DOHH2 (cell line): ENCODE data around the gene BRDT.

Experiments
- H3F3A ChIP-seq: fragments of 200-600 bp; sonication (generic), shearing (Covaris generic); 2 replicates; pipeline ENCODE4 v1.6.0; 2016; ENCODE audit warnings: antibody characterized with exemption, mild to moderate bottlenecking; ENCODE audit not compliant: control insufficient read depth, insufficient read depth
- H3K27ac ChIP-seq: fragments of 200-600 bp; sonication (generic); 2 replicates; pipeline ENCODE4 v1.5.1; 2014; ENCODE audit warnings: low read depth, mild to moderate bottlenecking, low read length, moderate library complexity
- H3K27me3 ChIP-seq: fragments of 200-600 bp; sonication (generic); 2 replicates; pipeline ENCODE4 v1.6.1; 2014; ENCODE audit warnings: mild to moderate bottlenecking, low read length, mixed read lengths; ENCODE audit not compliant: control insufficient read depth
- H3K36me3 ChIP-seq: fragments of 200-600 bp; sonication (generic); 2 replicates; pipeline ENCODE4 v1.6.1; 2014; ENCODE audit warnings: mild to moderate bottlenecking, low read length, moderate library complexity, mixed read lengths; ENCODE audit not compliant: control insufficient read depth
- H3K4me1 ChIP-seq: fragments of 200-600 bp; sonication (generic); 2 replicates; pipeline ENCODE4 v1.6.1; 2014; ENCODE audit warnings: mild to moderate bottlenecking, low read length, mixed read lengths; ENCODE audit not compliant: control insufficient read depth
- H3K4me2 ChIP-seq: fragments of 200-600 bp; sonication (generic); 2 replicates; pipeline ENCODE4 v1.6.0; 2014; ENCODE audit warnings: mild to moderate bottlenecking, low read length, moderate library complexity
- H3K4me3 ChIP-seq: fragments of 200-600 bp; sonication (generic); 2 replicates; pipeline ENCODE4 v1.5.1; 2014; ENCODE audit warnings: mild to moderate bottlenecking, low read length, mixed read lengths
- H3K79me2 ChIP-seq: fragments of 200-600 bp; sonication (generic); 2 replicates; pipeline ENCODE4 v1.6.1; 2014; ENCODE audit warnings: mild to moderate bottlenecking, low read length, mixed read lengths; ENCODE audit not compliant: control insufficient read depth
- H3K9me2 ChIP-seq: fragments of 200-600 bp; sonication (generic); replicated peaks from 2 replicates; pipeline ENCODE4 v1.6.1; 2014; ENCODE audit warnings: mild to moderate bottlenecking, low read length, mixed read lengths; ENCODE audit not compliant: control insufficient read depth
- H3K9me3 ChIP-seq: fragments of 200-600 bp; sonication (generic); 2 replicates; pipeline ENCODE4 v1.6.1; 2014; ENCODE audit warnings: antibody characterized with exemption, low read length, mixed read lengths; ENCODE audit not compliant: control insufficient read depth, insufficient read depth
- H4K20me1 ChIP-seq: fragments of 200-600 bp; sonication (generic); 2 replicates; pipeline ENCODE4 v1.6.0; 2014; ENCODE audit warnings: low read depth, mild to moderate bottlenecking, antibody characterized with exemption, low read length, moderate library complexity; ENCODE audit not compliant: control insufficient read depth, insufficient read depth
- CTCF ChIP-seq: fragments of 200-600 bp; sonication (generic); IDR thresholded peaks from one replicate; pipeline ENCODE4 v1.5.1; 2014; ENCODE audit warnings: antibody characterized with exemption, mild to moderate bottlenecking, low read depth, low read length; ENCODE audit not compliant: poor library complexity, severe bottlenecking
- EZH2phosphoT487 ChIP-seq: fragments of 200-600 bp; sonication (generic); IDR thresholded peaks from 2 replicates; pipeline ENCODE4 v1.6.1; 2017; ENCODE audit warnings: borderline replicate concordance, mild to moderate bottlenecking, antibody characterized with exemption, low read length, moderate library complexity, mixed read lengths

Gene BRDT

GRCh38 chr1:91952187-91952586 is 3.0 kb downstream of the BRDT start:
- Histone ChIP-seq H3K27ac (no peak overlapping the region), H3K9me2 (no peaks in the 10 kb centered on the region), H3K9me3 (no peaks in the 10 kb centered on the region), H3K4me3 (no peak overlapping the region), H3K4me1 (no peaks in the 10 kb centered on the region), H4K20me1 (no peaks in the 10 kb centered on the region), H3K27me3 (no peaks in the 10 kb centered on the region), H3K79me2 (no peaks in the 10 kb centered on the region), H3K36me3 (no peaks in the 10 kb centered on the region), H3F3A (no peaks in the 10 kb centered on the region), H3K4me2 (no peak overlapping the region)
- TF ChIP-seq CTCF (no peak), EZH2phosphoT487 (no peak)

GRCh38 chr1:91958926-91959325 is 9.7 kb downstream of the BRDT start:
- no peaks in the 10 kb centered on the region for H3K9me2 ChIP-seq
- no peaks in the 10 kb centered on the region for H4K20me1 ChIP-seq
- H3K9me3 ChIP-seq: no peaks in the 10 kb centered on the region
- H3K4me3 ChIP-seq: no peak overlapping the region
- H3K27me3 ChIP-seq: no peaks in the 10 kb centered on the region
- H3K4me2 ChIP-seq: no peak overlapping the region
- H3K4me1 ChIP-seq: no peaks in the 10 kb centered on the region
- TF ChIP-seq EZH2phosphoT487 (no peak), CTCF (no peak)
- no peaks in the 10 kb centered on the region for H3K79me2 ChIP-seq
- no peaks in the 10 kb centered on the region for H3F3A ChIP-seq
- no peaks in the 10 kb centered on the region for H3K36me3 ChIP-seq
- no peak overlapping the region for H3K27ac ChIP-seq

- Histone ChIP-seq H3K9me2 (no peaks in the 10 kb centered on the region), H3K4me3 (no peak overlapping the region), H3K79me2 (no peaks in the 10 kb centered on the region), H3K4me1 (no peaks in the 10 kb centered on the region), H3F3A (no peaks in the 10 kb centered on the region), H3K9me3 (no peaks in the 10 kb centered on the region), H3K4me2 (no peak overlapping the region), H3K36me3 (no peaks in the 10 kb centered on the region), H3K27ac (no peak overlapping the region), H3K27me3 (no peaks in the 10 kb centered on the region), H4K20me1 (no peaks in the 10 kb centered on the region)
- TF ChIP-seq CTCF (no peak), EZH2phosphoT487 (no peak)
These were observed 19.1 kb downstream of the BRDT start for GRCh38 chr1:91968334-91968733.

GRCh38 chr1:91979383-91979782 is 30.2 kb downstream of the BRDT start:
- Histone ChIP-seq H3K27me3 (peaks cover 2% of the 10 kb centered on the region; the same call in 1 of the 2 replicates), H3F3A (no peaks in the 10 kb centered on the region), H3K27ac (no peak overlapping the region), H3K4me1 (no peaks in the 10 kb centered on the region), H4K20me1 (no peaks in the 10 kb centered on the region), H3K9me3 (no peaks in the 10 kb centered on the region), H3K4me2 (no peak overlapping the region), H3K9me2 (no peaks in the 10 kb centered on the region), H3K79me2 (no peaks in the 10 kb centered on the region), H3K4me3 (no peak overlapping the region), H3K36me3 (no peaks in the 10 kb centered on the region)
- TF ChIP-seq EZH2phosphoT487 (no peak), CTCF (no peak)
